Measurements from ENCODE around the gene GRIA2.

DNA sequence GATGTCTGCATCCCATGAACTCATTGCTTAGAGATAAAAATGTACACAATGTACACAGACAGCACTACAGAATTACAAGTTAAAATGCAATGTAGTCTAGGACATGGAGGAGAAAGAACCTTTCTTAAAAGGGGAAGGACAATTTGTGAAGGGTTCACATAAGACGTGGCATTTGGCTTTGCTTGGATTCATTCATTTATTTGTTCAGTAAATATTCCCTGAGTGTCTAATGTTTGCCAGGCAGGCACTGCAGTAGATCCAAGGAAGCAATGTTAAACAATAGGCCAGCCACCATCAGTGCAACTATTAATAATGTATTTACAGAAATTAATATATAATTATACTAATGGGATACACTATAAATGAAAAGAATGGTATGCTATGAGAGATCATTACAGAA lies 94.4 kb downstream of the GRIA2 start:
- TF ChIP-seq EZH2 (optimal IDR thresholded peaks at IDR 0.05; ENCODE audit: low read depth, low read length), result no peak
- TF ChIP-seq, protein P1, sequence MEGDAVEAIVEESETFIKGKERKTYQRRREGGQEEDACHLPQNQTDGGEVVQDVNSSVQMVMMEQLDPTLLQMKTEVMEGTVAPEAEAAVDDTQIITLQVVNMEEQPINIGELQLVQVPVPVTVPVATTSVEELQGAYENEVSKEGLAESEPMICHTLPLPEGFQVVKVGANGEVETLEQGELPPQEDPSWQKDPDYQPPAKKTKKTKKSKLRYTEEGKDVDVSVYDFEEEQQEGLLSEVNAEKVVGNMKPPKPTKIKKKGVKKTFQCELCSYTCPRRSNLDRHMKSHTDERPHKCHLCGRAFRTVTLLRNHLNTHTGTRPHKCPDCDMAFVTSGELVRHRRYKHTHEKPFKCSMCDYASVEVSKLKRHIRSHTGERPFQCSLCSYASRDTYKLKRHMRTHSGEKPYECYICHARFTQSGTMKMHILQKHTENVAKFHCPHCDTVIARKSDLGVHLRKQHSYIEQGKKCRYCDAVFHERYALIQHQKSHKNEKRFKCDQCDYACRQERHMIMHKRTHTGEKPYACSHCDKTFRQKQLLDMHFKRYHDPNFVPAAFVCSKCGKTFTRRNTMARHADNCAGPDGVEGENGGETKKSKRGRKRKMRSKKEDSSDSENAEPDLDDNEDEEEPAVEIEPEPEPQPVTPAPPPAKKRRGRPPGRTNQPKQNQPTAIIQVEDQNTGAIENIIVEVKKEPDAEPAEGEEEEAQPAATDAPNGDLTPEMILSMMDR (IDR thresholded peaks at IDR 0.05; ENCODE audit: low read length), result no peak

Data from MM.1S (cell line).